OCI-LY7 (cell line): ENCODE measurements around the gene NPLOC4.

Source experiments
- EZH2phosphoT487 ChIP-seq: fragments of 200-600 bp; sonication (generic); IDR thresholded peaks from 2 replicates; pipeline ENCODE4 v1.6.1; 2018; ENCODE audit warnings: low read depth, borderline replicate concordance, mild to moderate bottlenecking, mixed run types, antibody characterized with exemption, low read length, moderate library complexity, mixed read lengths
- TF ChIP-seq, protein P1 (sequence below): fragments of 200-600 bp; sonication (generic); conservative IDR thresholded peaks from 2 replicates; pipeline ENCODE4 v1.5.1; 2014; ENCODE audit warnings: mild to moderate bottlenecking, antibody characterized with exemption, low read length, moderate library complexity, mixed read lengths

DNA sequence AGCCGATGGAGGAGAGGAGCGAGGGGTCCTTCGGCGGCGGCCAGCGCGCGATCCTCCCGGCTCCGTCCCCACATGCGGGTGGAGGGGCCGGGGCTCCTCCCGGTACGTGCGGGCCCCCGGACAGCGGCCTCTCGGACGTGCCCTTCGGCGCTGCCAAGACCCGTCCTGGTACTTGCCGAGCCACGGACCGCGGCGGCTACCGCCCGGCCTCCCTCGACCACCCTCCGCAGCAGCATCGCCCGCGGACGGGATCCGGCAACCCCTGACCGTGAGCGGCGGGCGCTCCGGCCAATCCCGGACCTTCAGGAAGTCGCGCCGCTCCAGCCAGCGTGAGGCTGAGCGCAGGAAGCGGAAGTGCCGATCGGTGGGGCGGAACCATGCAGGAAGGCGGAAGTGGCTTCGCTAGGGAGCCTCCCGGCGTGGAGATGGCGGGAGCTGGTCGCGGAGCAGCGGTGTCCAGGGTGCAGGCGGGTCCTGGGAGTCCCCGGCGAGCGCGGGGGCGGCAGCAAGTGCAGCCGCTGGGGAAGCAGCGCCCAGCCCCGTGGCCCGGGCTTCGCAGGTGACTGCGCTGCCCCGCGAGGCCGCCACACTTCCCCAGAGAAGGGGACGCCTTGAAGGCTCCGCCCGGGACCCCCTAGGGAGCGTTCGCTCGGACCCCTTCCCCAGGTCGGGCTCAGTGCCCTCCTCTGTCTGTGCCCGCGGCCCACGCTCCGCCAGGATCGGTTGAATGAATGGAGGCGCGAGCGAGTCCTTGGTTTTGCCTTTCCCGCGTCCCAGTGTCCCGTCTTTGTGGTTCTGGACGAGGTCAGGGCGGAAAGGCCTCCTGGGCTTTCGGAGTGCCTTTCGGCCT, 29.7 kb upstream of the NPLOC4 start, which contains the start of the genes CCDC137 and OXLD1:
- TF ChIP-seq, protein P1, sequence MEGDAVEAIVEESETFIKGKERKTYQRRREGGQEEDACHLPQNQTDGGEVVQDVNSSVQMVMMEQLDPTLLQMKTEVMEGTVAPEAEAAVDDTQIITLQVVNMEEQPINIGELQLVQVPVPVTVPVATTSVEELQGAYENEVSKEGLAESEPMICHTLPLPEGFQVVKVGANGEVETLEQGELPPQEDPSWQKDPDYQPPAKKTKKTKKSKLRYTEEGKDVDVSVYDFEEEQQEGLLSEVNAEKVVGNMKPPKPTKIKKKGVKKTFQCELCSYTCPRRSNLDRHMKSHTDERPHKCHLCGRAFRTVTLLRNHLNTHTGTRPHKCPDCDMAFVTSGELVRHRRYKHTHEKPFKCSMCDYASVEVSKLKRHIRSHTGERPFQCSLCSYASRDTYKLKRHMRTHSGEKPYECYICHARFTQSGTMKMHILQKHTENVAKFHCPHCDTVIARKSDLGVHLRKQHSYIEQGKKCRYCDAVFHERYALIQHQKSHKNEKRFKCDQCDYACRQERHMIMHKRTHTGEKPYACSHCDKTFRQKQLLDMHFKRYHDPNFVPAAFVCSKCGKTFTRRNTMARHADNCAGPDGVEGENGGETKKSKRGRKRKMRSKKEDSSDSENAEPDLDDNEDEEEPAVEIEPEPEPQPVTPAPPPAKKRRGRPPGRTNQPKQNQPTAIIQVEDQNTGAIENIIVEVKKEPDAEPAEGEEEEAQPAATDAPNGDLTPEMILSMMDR: no peak
- no peak for TF ChIP-seq EZH2phosphoT487
